SIG-M5 treated with dmso at 0.1 percent for 504 hours (cell line): Measurements from ENCODE around the gene TBX21.

Source experiments
- DNase-seq: peaks from one replicate; lab custom pipeline; 2025; ENCODE audit not compliant: unreplicated experiment; lab: John Stamatoyannopoulos, UW

Gene TBX21

DNA sequence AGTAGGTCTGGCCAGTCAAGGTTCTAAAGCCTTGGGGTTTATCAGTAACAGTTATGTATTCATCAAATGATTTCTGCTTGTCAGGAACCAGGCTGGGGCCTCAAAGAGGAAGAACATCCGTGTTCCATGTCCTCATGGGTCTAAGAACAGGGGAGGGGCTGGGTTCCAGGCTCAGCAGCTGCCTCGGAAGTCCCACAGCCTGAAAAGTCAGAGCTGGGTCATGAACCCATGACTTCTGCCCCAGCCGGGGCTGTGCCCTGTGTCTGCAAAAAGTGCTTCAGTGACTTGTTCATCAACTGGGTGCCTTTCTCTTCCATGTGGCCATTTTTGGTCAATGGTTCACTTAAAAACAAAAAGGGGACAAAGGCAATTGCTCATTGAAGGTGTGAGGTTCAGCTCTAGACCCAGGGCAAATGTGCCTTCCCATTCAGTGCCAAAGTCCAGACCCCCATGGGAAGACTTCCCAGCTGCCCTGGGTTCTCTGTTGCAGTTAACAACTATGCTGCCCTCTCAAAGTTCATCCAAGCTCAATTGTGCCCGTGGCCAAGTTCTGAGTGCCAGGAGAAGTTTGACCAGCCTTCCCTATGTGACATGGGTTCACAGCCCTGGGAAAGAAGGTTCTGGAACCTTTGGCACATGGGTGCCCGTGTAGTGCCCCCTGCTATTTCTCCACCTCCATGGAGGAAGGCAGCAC, 20.6 kb upstream of the TBX21 start:
- DNase-seq = peak; percentile 34

DNA sequence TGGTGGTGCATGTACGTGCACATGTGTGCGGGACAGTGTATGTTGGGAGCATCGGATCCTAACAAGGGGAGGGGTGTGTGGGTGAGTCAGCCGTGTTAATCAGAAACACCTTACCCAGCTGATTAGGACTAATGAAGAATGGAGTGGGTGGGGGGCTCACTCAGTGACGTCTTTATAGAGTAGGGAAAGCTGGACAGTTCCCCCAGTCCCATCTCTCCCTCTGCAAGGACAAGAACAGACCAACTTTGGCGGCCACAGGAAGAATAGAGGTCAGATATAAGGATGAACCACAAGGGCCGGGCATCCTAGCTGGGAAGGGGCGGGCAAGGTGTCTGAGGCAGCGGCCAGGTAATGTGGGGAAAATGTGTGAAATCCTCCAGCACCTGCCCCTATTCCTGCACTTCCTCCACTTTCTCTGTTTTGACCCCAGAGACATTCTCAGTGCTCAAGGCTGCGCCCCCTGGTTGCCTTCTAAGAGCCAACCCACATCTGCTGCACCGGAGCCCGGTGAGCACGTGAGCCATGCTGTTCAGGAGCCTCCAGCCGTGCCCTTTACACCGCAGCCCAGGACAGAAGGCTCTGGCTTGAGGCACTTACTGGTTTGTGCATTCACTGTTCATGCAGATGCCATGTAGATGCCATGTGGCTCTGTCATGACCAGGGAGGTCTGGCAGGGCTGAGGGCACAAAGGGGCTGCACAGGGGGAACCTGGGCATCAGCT, 18.9 kb upstream of the TBX21 start:
- no peak for DNase-seq

DNA sequence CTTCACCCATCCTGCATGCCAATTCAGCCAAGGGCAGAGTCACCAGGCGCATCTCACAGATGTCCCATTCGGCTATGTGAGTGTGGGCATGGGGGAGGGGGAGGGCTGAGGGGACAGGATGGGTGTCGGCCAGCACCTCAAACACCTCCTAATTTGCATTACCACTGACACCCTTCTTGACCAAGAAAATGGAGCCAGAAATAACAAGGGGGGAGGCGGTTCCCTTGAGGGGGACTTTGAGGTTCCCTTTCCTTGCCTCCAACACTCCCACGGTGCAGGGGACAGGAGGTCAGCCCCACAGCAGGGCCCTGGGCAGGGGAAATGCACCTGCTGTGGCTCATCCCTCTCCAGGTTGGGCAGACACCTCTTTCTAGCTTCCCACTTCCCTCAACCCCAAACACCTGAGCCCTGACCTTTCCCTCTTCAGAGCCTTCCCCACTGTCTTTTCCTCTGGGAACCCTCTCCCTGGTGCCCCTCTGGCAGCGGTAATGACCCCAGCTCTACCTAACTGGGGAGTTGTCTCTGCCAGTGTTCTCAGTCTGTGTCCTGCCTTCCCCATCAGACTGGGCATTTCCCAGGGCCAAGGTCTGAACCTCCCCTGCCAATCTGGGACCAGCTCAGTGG, 18.2 kb upstream of the TBX21 start:
- DNase-seq = no peak

DNA sequence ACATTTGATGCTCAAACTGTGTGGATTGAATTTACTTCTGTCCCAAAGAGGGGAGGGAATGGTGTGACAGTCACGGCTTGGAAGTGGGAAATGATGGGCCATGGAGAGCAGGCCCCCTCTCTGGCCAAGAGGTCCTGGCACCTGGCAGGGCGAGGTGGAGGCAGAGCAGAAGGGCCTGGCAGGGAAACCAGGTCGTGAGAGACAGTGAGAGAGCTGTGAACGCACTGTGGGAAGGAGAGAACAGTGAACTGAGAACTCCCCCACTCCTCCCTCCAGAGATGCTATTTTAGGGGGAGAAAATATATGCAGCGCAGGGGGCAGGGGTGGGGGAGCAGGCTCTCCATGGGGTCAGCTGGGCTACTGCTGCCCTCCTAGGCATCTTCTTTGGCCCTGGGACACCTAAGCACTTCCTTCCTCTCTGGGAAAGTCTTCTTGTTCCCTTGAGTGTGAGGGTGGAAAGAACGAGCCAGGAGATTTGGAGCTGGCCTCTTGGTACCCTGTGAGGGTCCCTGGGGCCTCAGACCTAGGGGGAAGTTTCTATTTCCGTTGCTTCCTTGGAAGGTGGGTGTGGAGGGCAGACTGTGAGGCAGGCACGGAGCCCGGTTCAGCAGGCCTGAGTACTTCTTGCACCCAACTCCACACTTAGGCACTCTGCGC, 17.2 kb upstream of the TBX21 start:
- DNase-seq = no peak

DNA sequence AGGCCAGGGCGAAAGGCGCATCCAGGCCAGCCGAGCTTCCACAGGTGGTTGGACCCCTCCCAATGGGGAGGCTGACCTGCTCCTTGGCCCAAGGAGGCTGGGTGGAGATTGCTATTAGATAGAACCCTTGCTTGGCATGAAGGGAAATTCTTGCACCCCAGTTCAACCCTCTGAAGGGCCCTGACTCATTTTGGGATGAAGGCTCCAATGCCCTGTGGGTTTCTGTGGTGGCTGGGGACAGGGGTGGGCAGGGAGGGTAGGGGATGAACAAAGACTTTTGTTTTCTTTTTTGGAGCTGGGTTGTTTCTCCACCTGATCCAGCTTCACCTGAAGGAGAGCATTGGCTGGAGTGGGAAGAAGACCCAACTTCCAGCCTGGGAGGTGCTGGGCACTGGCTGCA, 16.7 kb upstream of the TBX21 start:
- no peak for DNase-seq

DNA sequence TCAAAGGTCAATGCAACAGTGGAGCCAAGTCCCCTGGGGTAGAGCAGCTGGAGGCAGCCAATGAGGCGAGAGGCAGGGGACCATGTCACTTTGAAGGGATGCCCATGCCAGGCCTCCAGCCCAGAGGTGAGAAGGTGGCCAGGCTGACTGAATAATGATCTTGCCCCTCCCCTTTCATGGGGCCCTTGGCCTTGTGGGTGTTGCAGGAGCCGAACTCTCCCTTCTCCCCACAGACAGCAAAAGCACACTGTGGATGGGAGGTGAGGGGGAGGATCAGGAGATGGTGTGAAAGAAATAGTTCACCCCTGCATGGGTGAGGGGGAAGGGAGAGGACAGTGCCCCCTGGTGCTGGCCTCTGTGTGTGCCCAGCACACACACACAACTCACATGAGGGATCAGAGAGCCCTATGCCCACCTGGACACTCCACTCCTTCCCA, 15.8 kb upstream of the TBX21 start:
- DNase-seq = no peak

DNA sequence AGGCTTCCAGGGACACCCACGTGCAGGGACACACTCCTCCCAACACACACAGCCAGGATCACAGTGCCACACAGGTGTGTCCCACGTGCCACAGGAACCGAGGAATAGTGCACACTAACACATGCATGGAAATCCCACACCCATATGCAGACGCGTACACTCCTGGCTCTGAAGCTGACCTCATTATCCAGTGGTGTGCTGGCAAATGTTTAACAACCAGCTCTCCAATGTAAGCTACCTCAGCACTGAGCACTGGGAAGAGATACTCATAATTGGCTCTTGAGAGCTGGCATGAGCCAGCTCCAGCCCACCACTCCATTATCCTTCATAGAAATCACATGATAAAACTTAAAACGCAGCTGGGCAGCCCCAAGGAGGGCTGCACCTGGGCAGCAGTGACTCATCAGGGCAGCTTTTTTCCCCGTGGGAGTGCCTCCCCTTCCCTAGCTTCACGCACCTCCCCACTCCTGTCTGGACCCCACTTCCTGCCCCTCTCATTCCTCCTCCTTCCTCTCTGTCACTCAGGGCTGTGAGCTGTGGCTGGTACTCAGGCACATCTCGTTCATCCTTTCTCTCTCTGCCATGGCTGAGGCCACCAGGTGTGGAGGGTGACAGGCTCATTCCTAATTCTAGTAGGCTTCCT, 14.9 kb upstream of the TBX21 start:
- no peak for DNase-seq

DNA sequence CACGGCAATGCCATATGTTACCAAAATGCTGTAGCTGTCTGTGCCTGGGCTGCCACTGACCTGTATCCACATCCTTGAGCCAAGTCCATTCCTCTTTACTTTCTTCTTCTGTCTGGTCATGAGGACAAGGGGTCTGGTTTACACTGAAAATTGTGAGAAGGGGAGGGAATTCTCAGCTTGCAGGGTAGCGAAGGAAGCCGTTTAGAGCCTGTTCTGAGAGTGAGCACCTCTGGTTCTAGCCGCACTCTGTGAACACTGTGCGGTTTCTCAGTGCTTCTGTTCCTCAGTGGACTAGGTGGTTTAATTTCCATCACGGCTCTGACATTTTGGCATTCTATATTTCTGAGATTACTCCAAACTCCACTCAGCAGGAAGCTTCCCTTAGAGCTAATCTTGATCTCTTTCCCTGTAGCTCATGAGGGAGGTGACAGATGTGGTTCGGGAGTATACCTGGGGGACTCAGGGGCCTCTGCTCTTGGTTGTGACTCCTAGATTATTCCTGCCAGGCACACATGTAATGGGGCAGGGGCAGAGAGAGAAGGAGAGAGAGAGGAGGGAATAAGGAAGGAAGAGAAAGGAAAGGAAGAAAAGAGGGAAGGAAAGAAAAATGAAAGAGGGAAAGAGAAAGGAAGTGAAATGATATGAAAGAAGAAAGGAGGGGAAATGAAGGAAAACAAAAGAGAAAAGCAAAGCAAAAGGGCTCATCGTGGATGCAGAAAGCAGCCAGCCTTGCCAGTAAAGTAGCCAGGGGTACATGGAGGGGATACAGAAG, 14.2 kb upstream of the TBX21 start:
- DNase-seq = no peak

DNA sequence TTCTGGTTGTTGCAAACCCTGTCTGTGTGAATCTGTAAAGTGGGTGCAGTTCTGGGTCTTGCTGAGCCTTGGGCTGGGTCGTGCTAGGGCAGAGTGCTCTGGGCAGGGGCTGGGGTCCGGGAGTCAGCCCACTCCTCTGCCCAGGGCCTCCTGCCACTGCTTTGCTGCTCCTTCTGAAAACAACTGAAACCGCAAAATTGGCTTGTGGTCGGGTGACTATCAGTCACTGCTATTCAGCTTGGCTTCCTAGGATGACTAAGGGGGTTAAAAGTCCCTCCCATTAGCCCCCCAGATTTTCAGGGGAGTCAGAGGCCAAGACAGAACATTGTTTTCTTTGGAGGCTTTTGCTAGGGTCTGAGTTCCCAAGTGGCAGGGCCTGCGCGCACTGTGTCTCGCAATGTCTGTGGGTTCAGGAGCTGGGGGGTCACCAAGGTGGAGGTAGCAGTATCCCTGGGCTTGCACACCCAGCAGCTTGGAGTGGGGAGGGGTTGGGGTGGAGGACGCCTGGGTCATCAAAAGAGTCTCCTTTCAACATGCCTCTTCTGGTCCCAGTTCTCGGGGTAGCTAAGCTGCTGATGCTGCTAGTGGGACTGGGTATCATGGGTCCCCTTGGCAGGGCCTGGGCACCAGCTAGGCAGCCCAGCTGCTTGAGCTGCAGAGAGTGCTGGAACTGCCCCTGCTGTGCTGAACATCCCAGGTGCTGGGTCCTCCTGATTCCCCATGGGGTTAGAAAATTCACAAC, 13.5 kb upstream of the TBX21 start:
- DNase-seq = peak; percentile 16

DNA sequence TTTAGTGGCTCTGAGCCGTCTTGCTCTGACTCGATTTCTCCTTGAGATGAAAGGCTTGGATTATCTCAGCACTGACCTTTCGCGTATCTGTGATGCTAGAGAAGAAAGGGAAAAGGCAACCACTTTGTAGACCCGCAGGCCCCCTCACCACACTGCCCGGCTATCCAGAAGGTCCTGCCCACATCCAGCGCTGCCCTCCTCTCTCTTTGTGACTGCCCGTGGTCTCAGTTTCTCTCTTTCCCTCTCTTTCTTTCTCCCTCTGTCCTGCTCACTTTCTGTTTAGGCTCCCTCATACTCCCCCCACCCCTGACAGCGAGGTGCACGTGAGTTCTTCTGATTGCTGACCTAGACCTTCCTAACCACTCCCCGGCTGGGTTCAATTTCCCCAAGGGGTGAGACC, 12.8 kb upstream of the TBX21 start:
- DNase-seq = no peak

DNA sequence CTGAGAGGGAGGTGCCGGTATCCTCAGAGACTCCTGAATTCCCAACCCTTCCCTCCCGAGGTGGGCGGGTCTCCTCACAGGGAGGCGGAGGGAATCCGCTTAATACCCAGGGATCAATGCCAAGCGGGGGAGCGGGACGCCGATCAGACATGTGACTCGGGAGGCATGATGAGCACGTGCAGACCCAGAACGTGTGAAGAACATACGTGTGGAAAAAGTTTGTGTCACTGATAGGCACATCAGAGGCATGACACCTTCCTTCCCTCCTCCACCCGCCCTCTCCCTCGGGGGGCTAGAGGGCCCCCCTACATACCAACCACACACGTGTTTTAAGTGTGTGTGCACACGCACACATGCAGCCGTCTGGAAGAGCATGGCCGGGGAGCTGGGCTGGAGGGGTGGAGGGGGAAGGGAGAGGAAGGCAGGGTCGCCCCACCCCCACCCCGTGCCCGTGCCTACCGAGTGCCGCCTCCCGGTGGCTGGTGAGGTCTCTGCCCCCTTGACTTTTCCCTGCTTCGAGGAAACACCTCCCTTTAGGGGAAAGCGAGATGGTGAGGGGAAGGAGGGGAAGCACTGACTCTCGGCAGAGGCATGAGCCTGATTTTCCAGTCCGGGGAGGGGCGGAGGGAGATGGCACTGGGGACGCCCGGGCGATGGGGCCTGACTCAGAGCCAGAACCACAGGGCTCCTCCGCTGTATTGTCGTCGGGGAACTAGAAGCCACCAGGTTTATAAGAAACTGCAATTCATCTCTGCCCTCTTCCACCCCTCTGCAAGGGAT, 12.1 kb upstream of the TBX21 start:
- peak; percentile 49 for DNase-seq

DNA sequence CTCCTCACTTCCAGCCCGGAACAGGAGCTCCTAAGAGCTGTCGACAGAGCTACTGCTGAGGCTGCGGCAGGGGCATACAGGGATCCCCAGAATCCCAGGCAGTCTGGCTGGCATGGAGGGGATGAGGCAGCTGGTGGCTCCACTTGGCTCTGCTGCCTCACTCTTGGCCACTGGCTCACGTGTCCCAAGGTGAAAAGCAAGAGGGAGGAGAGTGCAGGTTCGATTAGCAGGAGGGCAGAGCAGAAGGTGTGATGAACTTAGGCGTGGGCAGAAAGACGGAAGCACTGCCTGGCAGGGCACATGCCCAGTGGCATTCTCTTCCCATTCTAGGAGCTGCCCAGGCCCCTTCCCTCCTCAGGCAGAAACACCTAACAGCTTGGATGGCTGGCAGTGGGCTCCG, 11.3 kb upstream of the TBX21 start:
- no peak for DNase-seq

DNA sequence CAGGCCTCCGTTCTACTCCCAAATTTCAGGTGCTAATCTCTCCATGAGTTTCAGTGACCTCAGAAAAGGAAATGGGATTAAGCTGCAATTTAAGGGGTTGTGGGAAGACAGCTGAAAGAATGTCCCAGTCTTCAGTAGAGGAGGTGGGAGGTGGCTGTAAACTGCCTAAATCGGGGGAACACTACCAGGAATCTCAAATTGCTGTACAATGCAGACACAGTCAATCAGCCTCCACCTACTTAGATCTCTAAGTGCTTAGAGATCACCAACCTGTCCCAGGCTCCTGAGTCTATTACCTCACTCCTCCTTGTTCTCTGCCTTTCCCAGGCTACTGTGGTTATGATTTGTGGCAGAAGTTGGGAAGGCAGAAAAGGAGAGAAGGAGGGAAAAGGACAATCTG, 8.3 kb upstream of the TBX21 start:
- no peak for DNase-seq

DNA sequence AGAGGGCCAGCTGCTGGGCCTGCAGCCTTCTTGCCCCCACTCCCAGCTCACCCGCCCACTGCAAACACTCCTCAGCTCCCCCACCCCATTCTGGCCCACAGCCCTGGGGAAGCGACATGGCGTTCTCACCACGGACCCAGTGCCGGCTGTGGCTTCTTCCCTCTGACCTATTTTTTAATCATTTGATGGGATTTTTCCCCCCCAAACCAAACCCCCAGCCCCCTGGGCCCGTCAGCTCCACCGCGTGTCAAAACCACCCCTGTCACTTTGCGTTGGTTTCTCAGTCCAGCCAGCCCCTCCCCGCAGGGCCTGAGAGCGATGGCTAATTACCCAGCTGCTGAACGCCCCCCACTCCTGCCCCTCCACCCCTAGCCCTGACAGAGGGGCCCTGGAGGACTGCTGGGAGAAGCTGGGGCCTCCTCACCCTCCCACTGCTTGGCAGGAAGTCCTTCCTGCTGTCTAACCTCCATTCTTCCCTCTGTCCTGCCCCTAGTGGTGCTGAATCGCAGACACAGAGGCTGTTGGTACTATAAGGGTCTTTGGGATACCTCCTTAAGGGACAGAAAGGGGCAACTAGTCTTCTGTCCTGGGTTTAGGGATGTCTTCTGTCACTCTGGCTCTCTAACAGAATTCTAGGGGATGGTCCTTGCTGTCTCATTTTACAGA, 7.5 kb upstream of the TBX21 start:
- no peak for DNase-seq

DNA sequence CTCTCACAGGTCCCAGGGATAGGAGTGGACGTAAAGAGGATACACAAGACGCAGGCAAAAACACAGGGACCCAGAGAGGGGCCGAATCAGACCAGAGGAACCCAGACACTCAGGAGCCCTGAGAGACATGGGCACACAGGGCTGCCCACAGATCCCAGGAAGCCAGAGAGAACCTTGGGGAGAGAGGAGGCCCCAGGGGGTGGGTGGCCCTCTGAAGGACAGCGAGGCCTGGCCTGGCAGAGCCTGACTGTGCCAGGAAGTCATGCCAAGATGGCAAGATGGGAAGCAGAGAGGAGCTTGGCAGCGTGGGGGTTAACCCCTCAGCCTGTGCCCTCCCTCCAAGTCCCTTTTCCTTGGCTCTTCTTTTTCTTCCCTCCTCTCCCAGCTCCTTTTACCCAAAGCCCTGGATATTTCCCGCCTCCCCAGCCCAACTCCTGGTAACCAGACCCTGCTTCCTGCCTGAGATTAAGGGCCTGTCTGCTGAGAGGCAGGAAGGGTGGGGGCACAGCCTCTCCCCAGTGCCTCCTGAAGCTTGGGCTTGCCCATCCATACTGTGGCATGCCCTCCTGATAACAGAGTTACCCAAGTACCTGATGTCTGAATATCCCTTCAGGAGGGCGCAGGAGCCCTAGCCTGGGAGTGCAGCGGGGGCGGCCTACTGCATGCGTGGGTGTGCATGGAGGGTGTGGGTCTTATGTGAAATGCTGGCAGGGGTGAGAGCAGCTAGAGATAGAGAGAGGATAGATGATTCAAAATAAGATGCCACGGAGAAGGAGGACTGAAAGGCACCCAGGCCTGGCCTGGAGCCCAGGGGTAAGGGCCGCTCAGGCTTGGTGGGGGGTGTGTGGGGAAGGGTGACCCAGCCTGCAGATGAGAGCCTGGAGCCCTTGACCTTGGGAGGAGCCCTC, 6.0 kb upstream of the TBX21 start:
- no peak for DNase-seq

DNA sequence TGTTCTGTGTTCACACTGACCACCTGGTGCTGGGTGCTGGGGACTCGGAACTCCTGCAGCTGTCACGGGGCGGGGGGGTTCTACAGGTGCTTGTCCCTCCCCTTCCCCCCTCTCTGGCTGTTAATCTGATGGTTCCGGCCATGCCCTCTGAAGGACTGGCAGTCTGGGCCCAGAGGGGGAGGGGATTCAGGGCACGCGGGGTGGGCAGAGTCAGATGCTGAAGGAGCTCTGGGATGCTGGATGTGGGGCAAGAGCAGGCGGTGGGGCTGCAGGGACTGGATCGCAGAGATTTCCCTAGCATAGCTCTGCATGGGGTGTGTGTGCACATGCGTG, 5.4 kb upstream of the TBX21 start:
- DNase-seq = no peak

DNA sequence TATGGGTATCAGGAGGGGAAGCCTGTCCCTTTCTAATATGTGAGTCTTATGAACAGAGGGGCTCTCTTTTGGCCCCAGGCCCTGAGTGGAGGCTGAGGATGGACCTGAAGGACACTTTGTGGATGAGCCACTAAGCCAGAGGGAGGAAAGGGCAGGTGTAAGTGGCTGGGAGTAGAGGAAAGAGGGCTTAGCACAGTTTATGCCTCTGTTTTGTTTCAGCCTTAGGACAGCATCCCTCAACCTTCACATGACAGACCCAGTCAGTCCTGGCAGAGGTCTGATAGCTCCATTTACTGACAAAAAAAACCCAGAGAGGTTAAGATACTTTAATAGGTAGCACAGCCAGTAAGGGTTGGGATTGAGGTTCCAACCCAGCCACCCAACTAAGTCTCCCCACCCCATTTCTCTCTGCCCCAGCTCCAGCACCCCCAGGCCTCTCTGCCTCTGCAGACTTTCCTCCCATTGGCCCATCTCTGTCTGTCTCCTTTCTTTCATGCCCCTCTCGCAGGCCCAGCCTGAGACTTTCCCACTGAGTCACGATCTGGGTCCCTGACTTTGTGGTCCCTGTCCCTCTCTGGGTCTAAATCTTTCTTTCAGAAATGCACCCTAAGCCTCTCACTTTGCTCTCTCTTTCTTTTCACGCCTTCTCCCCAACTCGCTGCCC, 4.7 kb upstream of the TBX21 start:
- no peak for DNase-seq
